Measurements from ENCODE around the gene SNAP47.

GRCh38 chr1:227805606-227806197 is 70.5 kb downstream of the SNAP47 start:
- TF ChIP-seq REST (IDR thresholded peaks at IDR 0.05; ENCODE audit: insufficient replicate concordance, low read depth) (no peak), CTCF (IDR thresholded peaks at IDR 0.05; ENCODE audit: insufficient read depth, low read length) (no peak), SPI1 (IDR thresholded peaks at IDR 0.05; ENCODE audit: borderline replicate concordance, low read depth) (no peak)

Data from HL-60 (cell line).